ENCODE results near the gene FNDC3B. TPM values are rescaled to one million over a fixed set of nuclear protein-coding genes. Genes with fewer than 3 reads are reported as not detected.

The FNDC3B gene
- total and polyA plus RNA-seq, 9 of the 15 experiments (the other 6 are each of a cell fraction or from before 2014, with no cell fraction given) = 7.0 to 35.8 (median 16.2) TPM

GRCh38 chr3:172065527-172065926 is 26.1 kb downstream of the FNDC3B start (continued):
- TF ChIP-seq MAFK (IDR thresholded peaks at IDR 0.05; ENCODE audit: low read length) = peak; percentile 8; the same call in 1 of the 2 replicates
- no peak for TF ChIP-seq ELF4 (CRISPR knock-in tag; IDR thresholded peaks at IDR 0.05)
- peak; percentile 50; the same call in 1 of the 2 replicates for TF ChIP-seq ZNF644 (tag; IDR thresholded peaks at IDR 0.05; ENCODE audit: low read depth)
- peak; percentile 51 for TF ChIP-seq NFATC3 (IDR thresholded peaks at IDR 0.05)
- TF ChIP-seq, protein P1, sequence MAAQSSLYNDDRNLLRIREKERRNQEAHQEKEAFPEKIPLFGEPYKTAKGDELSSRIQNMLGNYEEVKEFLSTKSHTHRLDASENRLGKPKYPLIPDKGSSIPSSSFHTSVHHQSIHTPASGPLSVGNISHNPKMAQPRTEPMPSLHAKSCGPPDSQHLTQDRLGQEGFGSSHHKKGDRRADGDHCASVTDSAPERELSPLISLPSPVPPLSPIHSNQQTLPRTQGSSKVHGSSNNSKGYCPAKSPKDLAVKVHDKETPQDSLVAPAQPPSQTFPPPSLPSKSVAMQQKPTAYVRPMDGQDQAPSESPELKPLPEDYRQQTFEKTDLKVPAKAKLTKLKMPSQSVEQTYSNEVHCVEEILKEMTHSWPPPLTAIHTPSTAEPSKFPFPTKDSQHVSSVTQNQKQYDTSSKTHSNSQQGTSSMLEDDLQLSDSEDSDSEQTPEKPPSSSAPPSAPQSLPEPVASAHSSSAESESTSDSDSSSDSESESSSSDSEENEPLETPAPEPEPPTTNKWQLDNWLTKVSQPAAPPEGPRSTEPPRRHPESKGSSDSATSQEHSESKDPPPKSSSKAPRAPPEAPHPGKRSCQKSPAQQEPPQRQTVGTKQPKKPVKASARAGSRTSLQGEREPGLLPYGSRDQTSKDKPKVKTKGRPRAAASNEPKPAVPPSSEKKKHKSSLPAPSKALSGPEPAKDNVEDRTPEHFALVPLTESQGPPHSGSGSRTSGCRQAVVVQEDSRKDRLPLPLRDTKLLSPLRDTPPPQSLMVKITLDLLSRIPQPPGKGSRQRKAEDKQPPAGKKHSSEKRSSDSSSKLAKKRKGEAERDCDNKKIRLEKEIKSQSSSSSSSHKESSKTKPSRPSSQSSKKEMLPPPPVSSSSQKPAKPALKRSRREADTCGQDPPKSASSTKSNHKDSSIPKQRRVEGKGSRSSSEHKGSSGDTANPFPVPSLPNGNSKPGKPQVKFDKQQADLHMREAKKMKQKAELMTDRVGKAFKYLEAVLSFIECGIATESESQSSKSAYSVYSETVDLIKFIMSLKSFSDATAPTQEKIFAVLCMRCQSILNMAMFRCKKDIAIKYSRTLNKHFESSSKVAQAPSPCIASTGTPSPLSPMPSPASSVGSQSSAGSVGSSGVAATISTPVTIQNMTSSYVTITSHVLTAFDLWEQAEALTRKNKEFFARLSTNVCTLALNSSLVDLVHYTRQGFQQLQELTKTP (IDR thresholded peaks at IDR 0.05; ENCODE audit: low read depth in 1 of 2, partially characterized antibody in 2 of 2) = peak in 1 of 2 experiments; percentile 18
- no peak for TF ChIP-seq TGIF2 (CRISPR knock-in tag; IDR thresholded peaks at IDR 0.05)
- TF ChIP-seq CBFA2T3 (IDR thresholded peaks at IDR 0.05) = peak; percentile 87
- 0 out of 2 replicates have a peak, but pooled peaks have one; percentile 8 for TF ChIP-seq NFE2 (IDR thresholded peaks at IDR 0.05; ENCODE audit: low read depth)
- TF ChIP-seq HDAC3 (IDR thresholded peaks at IDR 0.05; ENCODE audit: borderline replicate concordance, partially characterized antibody) = peak; percentile 52
- peak; percentile 27 for TF ChIP-seq L3MBTL2 (IDR thresholded peaks at IDR 0.05)
- TF ChIP-seq, protein P2, sequence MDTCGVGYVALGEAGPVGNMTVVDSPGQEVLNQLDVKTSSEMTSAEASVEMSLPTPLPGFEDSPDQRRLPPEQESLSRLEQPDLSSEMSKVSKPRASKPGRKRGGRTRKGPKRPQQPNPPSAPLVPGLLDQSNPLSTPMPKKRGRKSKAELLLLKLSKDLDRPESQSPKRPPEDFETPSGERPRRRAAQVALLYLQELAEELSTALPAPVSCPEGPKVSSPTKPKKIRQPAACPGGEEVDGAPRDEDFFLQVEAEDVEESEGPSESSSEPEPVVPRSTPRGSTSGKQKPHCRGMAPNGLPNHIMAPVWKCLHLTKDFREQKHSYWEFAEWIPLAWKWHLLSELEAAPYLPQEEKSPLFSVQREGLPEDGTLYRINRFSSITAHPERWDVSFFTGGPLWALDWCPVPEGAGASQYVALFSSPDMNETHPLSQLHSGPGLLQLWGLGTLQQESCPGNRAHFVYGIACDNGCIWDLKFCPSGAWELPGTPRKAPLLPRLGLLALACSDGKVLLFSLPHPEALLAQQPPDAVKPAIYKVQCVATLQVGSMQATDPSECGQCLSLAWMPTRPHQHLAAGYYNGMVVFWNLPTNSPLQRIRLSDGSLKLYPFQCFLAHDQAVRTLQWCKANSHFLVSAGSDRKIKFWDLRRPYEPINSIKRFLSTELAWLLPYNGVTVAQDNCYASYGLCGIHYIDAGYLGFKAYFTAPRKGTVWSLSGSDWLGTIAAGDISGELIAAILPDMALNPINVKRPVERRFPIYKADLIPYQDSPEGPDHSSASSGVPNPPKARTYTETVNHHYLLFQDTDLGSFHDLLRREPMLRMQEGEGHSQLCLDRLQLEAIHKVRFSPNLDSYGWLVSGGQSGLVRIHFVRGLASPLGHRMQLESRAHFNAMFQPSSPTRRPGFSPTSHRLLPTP (IDR thresholded peaks at IDR 0.05; ENCODE audit: borderline replicate concordance, extremely low read depth, insufficient read length) = no peak
- TF ChIP-seq ARID3A (IDR thresholded peaks at IDR 0.05; ENCODE audit: borderline replicate concordance, low read depth, low read length) = peak; percentile 86
- TF ChIP-seq, protein P3, sequence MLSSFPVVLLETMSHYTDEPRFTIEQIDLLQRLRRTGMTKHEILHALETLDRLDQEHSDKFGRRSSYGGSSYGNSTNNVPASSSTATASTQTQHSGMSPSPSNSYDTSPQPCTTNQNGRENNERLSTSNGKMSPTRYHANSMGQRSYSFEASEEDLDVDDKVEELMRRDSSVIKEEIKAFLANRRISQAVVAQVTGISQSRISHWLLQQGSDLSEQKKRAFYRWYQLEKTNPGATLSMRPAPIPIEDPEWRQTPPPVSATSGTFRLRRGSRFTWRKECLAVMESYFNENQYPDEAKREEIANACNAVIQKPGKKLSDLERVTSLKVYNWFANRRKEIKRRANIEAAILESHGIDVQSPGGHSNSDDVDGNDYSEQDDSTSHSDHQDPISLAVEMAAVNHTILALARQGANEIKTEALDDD (IDR thresholded peaks at IDR 0.05) = 0 out of 2 replicates have a peak, but pooled peaks have one; percentile 15
- TF ChIP-seq MYC (IDR thresholded peaks at IDR 0.05; ENCODE audit: low read depth, low read length) = peak; percentile 40; the same call in 1 of the 2 replicates
- TF ChIP-seq MYC (CRISPR knock-in tag; IDR thresholded peaks at IDR 0.05; ENCODE audit: borderline replicate concordance, low read depth) = no peak
- no peak for TF ChIP-seq ZNF408 (CRISPR knock-in tag; IDR thresholded peaks at IDR 0.05; ENCODE audit: low read depth)
- 0 out of 2 replicates have a peak, but pooled peaks have one; percentile 15 for TF ChIP-seq C11orf30 (IDR thresholded peaks at IDR 0.05; ENCODE audit: low read depth)
